OCI-LY7 (cell line): ENCODE results near the gene AKT2. TPM values are rescaled to one million over a fixed set of nuclear protein-coding genes. Genes with fewer than 3 reads are reported as not detected.

Experiments used
- BruUV-seq: library from RNA; stranded (reverse); fragments of 400-500 nt; replicated peaks from 2 replicates; lab custom pipeline; 2021; lab: Mats Ljungman, UMichigan
- CTCF ChIA-PET: fragments of 300-600 bp; sonication (Branson Sonifier 250); formaldehyde crosslinking; loops from one replicate; lab custom pipeline; 2022; ENCODE audit warnings: antibody characterized with exemption; ENCODE audit not compliant: unreplicated experiment; lab: Charles Lee
- POLR2A ChIA-PET: fragments of 300-600 bp; sonication (Branson Sonifier 250); formaldehyde crosslinking; loops from one replicate; lab custom pipeline; 2022; ENCODE audit warnings: antibody characterized with exemption; lab: Charles Lee
- DNase-seq: peaks from one replicate; pipeline ENCODE4 v3.0.0-alpha.2; 2015; ENCODE audit warnings: low spot score
- H2AFZ ChIP-seq: fragments of 200-600 bp; sonication (generic), shearing (Covaris generic); 2 replicates; pipeline ENCODE4 v1.6.1; 2014; ENCODE audit warnings: mild to moderate bottlenecking, antibody characterized with exemption, low read length, moderate library complexity
- H3K27ac ChIP-seq: fragments of 200-600 bp; sonication (generic); 2 replicates; pipeline ENCODE4 v1.5.1; 2014; ENCODE audit warnings: mixed run types, low read depth, mild to moderate bottlenecking, moderate library complexity, low read length, inconsistent platforms; ENCODE audit not compliant: poor library complexity, severe bottlenecking
- H3K36me3 ChIP-seq: fragments of 200-600 bp; sonication (generic); 2 replicates; pipeline ENCODE4 v1.6.1; 2014; ENCODE audit warnings: mild to moderate bottlenecking, antibody characterized with exemption, low read length, moderate library complexity, mixed read lengths; ENCODE audit not compliant: insufficient read depth
- H3K4me1 ChIP-seq: fragments of 200-600 bp; sonication (generic); 2 replicates; pipeline ENCODE4 v1.5.1; 2014; ENCODE audit warnings: mild to moderate bottlenecking, low read length; ENCODE audit not compliant: insufficient read depth, poor library complexity, severe bottlenecking
- H3K4me2 ChIP-seq: fragments of 200-600 bp; sonication (generic); 2 replicates; pipeline ENCODE4 v1.6.1; 2014; ENCODE audit warnings: mild to moderate bottlenecking, low read length
- H3K4me3 ChIP-seq: fragments of 200-600 bp; sonication (generic); 2 replicates; pipeline ENCODE4 v1.5.1; 2014; ENCODE audit warnings: mild to moderate bottlenecking, low read depth, low read length; ENCODE audit not compliant: poor library complexity, severe bottlenecking
- H3K79me2 ChIP-seq: fragments of 200-600 bp; sonication (generic); 2 replicates; pipeline ENCODE4 v1.6.1; 2016; ENCODE audit warnings: low read depth, mild to moderate bottlenecking, low read length, moderate library complexity, mixed read lengths; ENCODE audit not compliant: insufficient read depth
- H3K9me2 ChIP-seq: fragments of 200-600 bp; sonication (generic); 2 replicates; pipeline ENCODE4 v1.6.1; 2016; ENCODE audit warnings: mild to moderate bottlenecking, low read length, mixed read lengths; ENCODE audit not compliant: insufficient read depth
- H3K9me3 ChIP-seq: fragments of 200-600 bp; sonication (generic); 2 replicates; pipeline ENCODE4 v1.6.1; 2014; ENCODE audit warnings: mild to moderate bottlenecking, mixed run types, low read length, mixed read lengths
- H4K20me1 ChIP-seq: fragments of 200-600 bp; sonication (generic); 2 replicates; pipeline ENCODE4 v1.6.1; 2014; ENCODE audit warnings: mild to moderate bottlenecking, antibody characterized with exemption, low read length, moderate library complexity, mixed read lengths; ENCODE audit not compliant: insufficient read depth
- CTCF ChIP-seq: fragments of 200-600 bp; sonication (generic); conservative IDR thresholded peaks from 2 replicates; pipeline ENCODE4 v1.5.1; 2014; ENCODE audit warnings: mild to moderate bottlenecking, antibody characterized with exemption, low read length, moderate library complexity, mixed read lengths
- EZH2phosphoT487 ChIP-seq: fragments of 200-600 bp; sonication (generic); IDR thresholded peaks from 2 replicates; pipeline ENCODE4 v1.6.1; 2018; ENCODE audit warnings: low read depth, borderline replicate concordance, mild to moderate bottlenecking, mixed run types, antibody characterized with exemption, low read length, moderate library complexity, mixed read lengths
- intact Hi-C: fragments of 100-400 bp; cut with micrococcal nuclease; formaldehyde crosslinking; loops from one replicate; pipeline ENCODE4 v1.10.0; 2022; ENCODE audit not compliant: unreplicated experiment
- total RNA-seq, 2 experiments: library from RNA; depleted of rRNA in 1 of 2; stranded (reverse); fragments of >200 nt in 1 of 2; shearing (Covaris generic) in 1 of 2; gene quantifications; 2 replicates each; pipeline ENCODE4 v1.2.3, GENCODE V29; 2014 to 2022

AKT2 gene
- total RNA-seq, 2 experiments from 2014 or later: 116 to 197 TPM

- Histone ChIP-seq H3K4me3 (peak overlapping the region; percentile 48), H3K9me3 (no peaks in the 10 kb centered on the region), H3K79me2 (peaks cover 79% of the 10 kb centered on the region), H3K36me3 (peaks cover 6% of the 10 kb centered on the region; the same call in 1 of the 2 replicates), H2AFZ (no peak overlapping the region), H3K4me2 (peak overlapping the region; percentile 93), H3K9me2 (no peaks in the 10 kb centered on the region), H3K27ac (peak overlapping the region; percentile 94), H4K20me1 (no peaks in the 10 kb centered on the region), H3K4me1 (peaks cover 57% of the 10 kb centered on the region)
- TF ChIP-seq EZH2phosphoT487 (no peak), CTCF (no peak)
- peak; percentile 64 for DNase-seq
- POLR2A ChIA-PET: interaction anchor here (0.5 to 1.1 kb wide), 3 partner anchors 25 to 137 kb away, joined by 3 to 5 read pairs (median 4); partner anchors contain the start of gene MAP3K10
- intact Hi-C loops: loop anchor here (10.0 kb wide), 3 partner anchors 137 to 323 kb away; partner anchors contain the start of genes LTBP4 and SERTAD1
- no TSS peak for BruUV-seq
- CTCF ChIA-PET: no interaction called here
These were observed 3.5 kb downstream of the AKT2 start for GRCh38 chr19:40281381-40282208.

- no peaks in the 10 kb centered on the region for H4K20me1 ChIP-seq
- H3K4me1 ChIP-seq: peaks cover 48% of the 10 kb centered on the region
- peak; percentile 36 for DNase-seq
- H3K79me2 ChIP-seq: peaks cover 79% of the 10 kb centered on the region
- no TSS peak for BruUV-seq
- peak overlapping the region; percentile 94 for H3K27ac ChIP-seq
- no peak overlapping the region for H2AFZ ChIP-seq
- H3K4me2 ChIP-seq: peak overlapping the region; percentile 93
- no peaks in the 10 kb centered on the region for H3K9me2 ChIP-seq
- H3K4me3 ChIP-seq: peak overlapping the region; percentile 48
- TF ChIP-seq CTCF (no peak), EZH2phosphoT487 (no peak)
- peaks cover 6% of the 10 kb centered on the region; the same call in 1 of the 2 replicates for H3K36me3 ChIP-seq
- POLR2A ChIA-PET: interaction anchor here (0.5 kb wide), 1 partner anchor 137 kb away, joined by 5 read pairs; no protein-coding TSS in a partner anchor
- intact Hi-C loops: loop anchor here (10.0 kb wide), 3 partner anchors 136 to 324 kb away; partner anchors contain the start of genes LTBP4 and SERTAD1
- no peaks in the 10 kb centered on the region for H3K9me3 ChIP-seq
- CTCF ChIA-PET: no interaction called here
These were observed 4.4 kb downstream of the AKT2 start for GRCh38 chr19:40280608-40281221.
